Measurements from ENCODE around the gene FBXO2.

GRCh38 chr1:11617314-11617713 is 36.9 kb downstream of the FBXO2 start:
- TF ChIP-seq CTCF (IDR thresholded peaks at IDR 0.05) (peak in 3 of 4 experiments; percentile 15 to 45 (median 16)), POLR2AphosphoS5 (IDR thresholded peaks at IDR 0.05) (peak; percentile 48)

Data from prostate gland (tissue), 2 donors.